ENCODE results near the gene HDAC11. TPM values are rescaled to one million over a fixed set of nuclear protein-coding genes. Genes with fewer than 3 reads are reported as not detected.

Gene HDAC11
- total and polyA plus RNA-seq, 4 donors: 2.5 to 9.0 (median 3.2) TPM

DNA sequence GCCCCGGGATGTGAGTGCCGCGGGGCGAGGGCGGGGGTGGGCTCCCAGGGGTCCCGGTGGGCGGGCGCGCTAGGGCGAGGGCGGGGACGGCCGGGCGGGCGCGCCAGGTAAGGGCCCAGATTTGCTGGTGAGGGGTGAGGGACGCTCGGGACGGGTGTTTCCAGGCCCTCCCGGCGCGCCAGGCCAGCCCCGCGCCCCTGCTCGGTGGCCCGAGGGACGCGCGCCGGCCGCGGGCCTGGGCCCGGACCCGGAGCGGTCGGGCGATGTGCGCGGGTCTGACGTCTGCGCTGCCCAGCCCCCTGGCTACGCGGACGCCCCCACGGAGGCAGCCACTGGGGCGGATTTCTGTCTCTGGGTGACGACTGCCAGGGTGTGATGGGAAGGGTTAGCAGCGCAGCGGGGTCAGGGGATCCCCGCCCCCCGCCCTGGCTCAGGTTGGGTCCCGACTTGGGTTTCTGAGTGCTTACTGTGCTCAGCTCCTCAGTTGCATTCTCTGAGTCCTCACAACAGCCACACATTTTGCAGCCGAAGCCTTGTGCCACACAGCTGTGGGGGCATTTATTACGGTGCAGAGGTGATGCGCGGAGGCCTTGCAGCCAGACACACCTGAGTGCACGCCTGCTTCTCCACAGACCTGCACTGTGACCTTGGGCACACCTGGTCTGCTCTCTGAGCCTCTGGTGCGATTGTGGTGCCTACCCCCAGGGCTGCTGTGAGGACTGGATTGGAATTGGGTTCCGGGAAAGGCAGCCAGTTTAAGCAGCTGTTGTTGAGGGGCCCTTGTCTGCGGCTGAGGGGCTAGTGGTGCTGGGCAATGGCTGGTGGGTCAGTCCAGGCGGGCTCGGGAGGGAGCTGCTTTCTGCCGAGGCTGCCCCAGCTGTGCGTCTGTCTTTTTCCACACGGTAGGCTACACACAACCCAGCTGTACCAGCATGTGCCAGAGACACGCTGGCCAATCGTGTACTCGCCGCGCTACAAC is 523 bp downstream of the HDAC11 start (continued):
- TF ChIP-seq, protein P1, sequence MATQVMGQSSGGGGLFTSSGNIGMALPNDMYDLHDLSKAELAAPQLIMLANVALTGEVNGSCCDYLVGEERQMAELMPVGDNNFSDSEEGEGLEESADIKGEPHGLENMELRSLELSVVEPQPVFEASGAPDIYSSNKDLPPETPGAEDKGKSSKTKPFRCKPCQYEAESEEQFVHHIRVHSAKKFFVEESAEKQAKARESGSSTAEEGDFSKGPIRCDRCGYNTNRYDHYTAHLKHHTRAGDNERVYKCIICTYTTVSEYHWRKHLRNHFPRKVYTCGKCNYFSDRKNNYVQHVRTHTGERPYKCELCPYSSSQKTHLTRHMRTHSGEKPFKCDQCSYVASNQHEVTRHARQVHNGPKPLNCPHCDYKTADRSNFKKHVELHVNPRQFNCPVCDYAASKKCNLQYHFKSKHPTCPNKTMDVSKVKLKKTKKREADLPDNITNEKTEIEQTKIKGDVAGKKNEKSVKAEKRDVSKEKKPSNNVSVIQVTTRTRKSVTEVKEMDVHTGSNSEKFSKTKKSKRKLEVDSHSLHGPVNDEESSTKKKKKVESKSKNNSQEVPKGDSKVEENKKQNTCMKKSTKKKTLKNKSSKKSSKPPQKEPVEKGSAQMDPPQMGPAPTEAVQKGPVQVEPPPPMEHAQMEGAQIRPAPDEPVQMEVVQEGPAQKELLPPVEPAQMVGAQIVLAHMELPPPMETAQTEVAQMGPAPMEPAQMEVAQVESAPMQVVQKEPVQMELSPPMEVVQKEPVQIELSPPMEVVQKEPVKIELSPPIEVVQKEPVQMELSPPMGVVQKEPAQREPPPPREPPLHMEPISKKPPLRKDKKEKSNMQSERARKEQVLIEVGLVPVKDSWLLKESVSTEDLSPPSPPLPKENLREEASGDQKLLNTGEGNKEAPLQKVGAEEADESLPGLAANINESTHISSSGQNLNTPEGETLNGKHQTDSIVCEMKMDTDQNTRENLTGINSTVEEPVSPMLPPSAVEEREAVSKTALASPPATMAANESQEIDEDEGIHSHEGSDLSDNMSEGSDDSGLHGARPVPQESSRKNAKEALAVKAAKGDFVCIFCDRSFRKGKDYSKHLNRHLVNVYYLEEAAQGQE (IDR thresholded peaks at IDR 0.05): no peak
- TF ChIP-seq SP1 (IDR thresholded peaks at IDR 0.05): no peak
- no peak for TF ChIP-seq TAF1 (conservative IDR thresholded peaks at IDR 0.05)

DNA sequence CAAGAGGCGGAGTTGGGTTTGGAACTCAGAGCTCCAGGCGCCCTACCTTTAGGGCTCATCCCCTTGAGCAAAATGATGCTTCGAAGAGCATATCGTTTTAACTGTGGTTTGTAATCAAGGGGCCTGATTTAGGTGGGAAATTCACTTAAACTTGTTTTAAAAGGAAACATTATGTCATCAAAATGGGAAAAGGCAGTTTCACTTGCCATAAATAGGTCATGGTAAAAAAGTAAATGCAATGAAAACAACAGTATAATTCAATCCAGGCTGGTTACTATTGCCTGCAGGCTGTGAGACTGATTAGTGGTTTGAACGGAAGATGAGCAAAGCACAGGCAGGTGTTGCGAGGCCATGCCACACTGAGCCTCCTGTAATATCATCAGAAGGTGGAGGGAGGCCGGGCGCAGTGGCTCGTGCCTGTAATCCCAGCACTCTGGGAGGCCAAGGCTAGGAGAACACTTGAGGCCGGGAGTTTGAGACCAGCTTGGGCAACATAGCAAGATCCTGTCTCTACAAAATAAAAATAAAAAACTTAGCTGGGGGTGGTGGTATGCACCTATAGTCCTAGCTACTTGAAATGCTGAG is 2.1 kb downstream of the HDAC11 start:
- H3K36me3 ChIP-seq (ENCODE audit: control insufficient read depth in 4 of 4, insufficient read depth in 3 of 4, low read depth in 1 of 4, low read length in 3 of 4): no peaks in the 10 kb centered on the region
- 96% methylated on average over 10 of the region's 10 CpGs for WGBS
- no peaks in the 10 kb centered on the region for H3K9me3 ChIP-seq (ENCODE audit: control insufficient read depth in 4 of 4, low read length in 3 of 4)
- TF ChIP-seq, protein P2, sequence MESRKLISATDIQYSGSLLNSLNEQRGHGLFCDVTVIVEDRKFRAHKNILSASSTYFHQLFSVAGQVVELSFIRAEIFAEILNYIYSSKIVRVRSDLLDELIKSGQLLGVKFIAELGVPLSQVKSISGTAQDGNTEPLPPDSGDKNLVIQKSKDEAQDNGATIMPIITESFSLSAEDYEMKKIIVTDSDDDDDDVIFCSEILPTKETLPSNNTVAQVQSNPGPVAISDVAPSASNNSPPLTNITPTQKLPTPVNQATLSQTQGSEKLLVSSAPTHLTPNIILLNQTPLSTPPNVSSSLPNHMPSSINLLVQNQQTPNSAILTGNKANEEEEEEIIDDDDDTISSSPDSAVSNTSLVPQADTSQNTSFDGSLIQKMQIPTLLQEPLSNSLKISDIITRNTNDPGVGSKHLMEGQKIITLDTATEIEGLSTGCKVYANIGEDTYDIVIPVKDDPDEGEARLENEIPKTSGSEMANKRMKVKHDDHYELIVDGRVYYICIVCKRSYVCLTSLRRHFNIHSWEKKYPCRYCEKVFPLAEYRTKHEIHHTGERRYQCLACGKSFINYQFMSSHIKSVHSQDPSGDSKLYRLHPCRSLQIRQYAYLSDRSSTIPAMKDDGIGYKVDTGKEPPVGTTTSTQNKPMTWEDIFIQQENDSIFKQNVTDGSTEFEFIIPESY (IDR thresholded peaks at IDR 0.05): no peak
- TF ChIP-seq TAF1 (conservative IDR thresholded peaks at IDR 0.05) (no peak), RAD21 (IDR thresholded peaks at IDR 0.05) (no peak), NR2F2 (IDR thresholded peaks at IDR 0.05) (no peak), RXRA (IDR thresholded peaks at IDR 0.05) (no peak), YY1 (IDR thresholded peaks at IDR 0.05) (no peak), FOXA2 (IDR thresholded peaks at IDR 0.05) (no peak), FOXA1 (IDR thresholded peaks at IDR 0.05) (no peak), GABPA (IDR thresholded peaks at IDR 0.05 in 1 of 2, conservative IDR thresholded peaks at IDR 0.05 in 1 of 2) (no peak), SP1 (IDR thresholded peaks at IDR 0.05) (no peak), HNF4A (conservative IDR thresholded peaks at IDR 0.05) (no peak), EGR1 (IDR thresholded peaks at IDR 0.05; ENCODE audit: low read depth in 2 of 2) (no peak), HNF4G (IDR thresholded peaks at IDR 0.05) (no peak), JUND (IDR thresholded peaks at IDR 0.05) (no peak)
- TF ChIP-seq, protein P1 (IDR thresholded peaks at IDR 0.05): no peak
- TF ChIP-seq, protein P3, sequence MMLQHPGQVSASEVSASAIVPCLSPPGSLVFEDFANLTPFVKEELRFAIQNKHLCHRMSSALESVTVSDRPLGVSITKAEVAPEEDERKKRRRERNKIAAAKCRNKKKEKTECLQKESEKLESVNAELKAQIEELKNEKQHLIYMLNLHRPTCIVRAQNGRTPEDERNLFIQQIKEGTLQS (IDR thresholded peaks at IDR 0.05): no peak
- TF ChIP-seq, protein P4, sequence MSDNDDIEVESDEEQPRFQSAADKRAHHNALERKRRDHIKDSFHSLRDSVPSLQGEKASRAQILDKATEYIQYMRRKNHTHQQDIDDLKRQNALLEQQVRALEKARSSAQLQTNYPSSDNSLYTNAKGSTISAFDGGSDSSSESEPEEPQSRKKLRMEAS (IDR thresholded peaks at IDR 0.05): no peak
- TF ChIP-seq, protein P5, sequence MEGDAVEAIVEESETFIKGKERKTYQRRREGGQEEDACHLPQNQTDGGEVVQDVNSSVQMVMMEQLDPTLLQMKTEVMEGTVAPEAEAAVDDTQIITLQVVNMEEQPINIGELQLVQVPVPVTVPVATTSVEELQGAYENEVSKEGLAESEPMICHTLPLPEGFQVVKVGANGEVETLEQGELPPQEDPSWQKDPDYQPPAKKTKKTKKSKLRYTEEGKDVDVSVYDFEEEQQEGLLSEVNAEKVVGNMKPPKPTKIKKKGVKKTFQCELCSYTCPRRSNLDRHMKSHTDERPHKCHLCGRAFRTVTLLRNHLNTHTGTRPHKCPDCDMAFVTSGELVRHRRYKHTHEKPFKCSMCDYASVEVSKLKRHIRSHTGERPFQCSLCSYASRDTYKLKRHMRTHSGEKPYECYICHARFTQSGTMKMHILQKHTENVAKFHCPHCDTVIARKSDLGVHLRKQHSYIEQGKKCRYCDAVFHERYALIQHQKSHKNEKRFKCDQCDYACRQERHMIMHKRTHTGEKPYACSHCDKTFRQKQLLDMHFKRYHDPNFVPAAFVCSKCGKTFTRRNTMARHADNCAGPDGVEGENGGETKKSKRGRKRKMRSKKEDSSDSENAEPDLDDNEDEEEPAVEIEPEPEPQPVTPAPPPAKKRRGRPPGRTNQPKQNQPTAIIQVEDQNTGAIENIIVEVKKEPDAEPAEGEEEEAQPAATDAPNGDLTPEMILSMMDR (IDR thresholded peaks at IDR 0.05; ENCODE audit: low read depth, low read length, missing input control): no peak
- H3K4me1 ChIP-seq (ENCODE audit: control insufficient read depth in 4 of 4, insufficient read depth in 4 of 4, low read length in 3 of 4): peaks cover 9 to 23% (median 14%) of the 10 kb centered on the region in 4 donors
- H3K27ac ChIP-seq (ENCODE audit: low read depth in 1 of 2, low read length in 2 of 2): no peak overlapping the region
- H3K27me3 ChIP-seq (ENCODE audit: control insufficient read depth in 4 of 4, insufficient read depth in 4 of 4, low read length in 3 of 4): no peaks in the 10 kb centered on the region
- no peak overlapping the region for H3K9ac ChIP-seq (ENCODE audit: low read depth in 1 of 2, low read length in 2 of 2)
- H3K4me3 ChIP-seq (ENCODE audit: low read depth in 1 of 3, low read length in 3 of 3): no peak overlapping the region
- no peak for DNase-seq (ENCODE audit: low spot score)
